Measurements from ENCODE around the gene TBX6.
"Not testable (repeated sequence)": the region's sequence is repeated elsewhere in the genome, so short reads cannot be mapped to it uniquely, and the experiment has no call there.

Gene TBX6

DNA sequence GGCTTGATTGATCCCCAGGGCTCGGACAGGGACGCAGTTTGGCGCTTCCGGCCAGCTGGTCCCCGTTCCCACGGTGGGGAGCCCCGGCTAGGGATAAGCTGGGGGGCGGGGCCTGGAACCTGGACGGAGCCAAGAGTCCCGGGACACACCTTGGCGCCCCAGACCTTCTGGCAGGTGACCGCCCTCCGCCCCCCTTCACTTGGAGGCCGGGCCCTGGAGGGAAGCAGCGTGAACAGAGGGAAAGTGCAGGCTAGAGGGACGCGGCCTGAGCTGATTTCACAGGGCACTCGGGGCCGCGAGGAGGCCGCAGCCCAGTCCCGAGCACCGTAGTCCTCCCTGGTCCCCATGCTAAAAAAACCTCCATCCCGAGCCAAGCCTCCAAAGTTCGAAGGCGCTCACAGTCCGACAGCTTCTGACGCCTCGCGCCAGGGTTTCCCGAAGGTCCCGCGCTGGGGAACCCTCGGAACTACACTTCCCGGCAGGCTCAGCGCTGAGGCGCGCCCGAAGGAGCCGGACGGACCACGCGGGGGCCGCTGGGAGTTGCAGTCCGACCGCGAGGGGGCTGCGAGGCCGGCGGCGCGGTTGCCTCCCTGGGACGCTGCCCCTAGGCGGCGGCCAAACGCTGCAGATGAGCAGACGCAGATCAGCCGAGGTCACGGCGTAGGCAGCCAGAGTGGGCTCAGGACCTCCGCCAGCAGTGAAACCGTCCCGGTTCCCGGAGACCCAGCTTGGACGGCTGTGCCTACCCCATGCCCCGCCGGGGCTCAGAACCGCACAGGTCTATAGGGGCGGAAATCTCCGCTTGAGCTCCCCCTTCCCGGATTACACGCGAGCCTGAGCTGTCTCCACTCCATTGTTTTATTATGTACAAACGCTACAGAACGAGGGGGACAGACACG lies at the start of gene TBX6:
TSS of gene TBX6 (minus strand) at position 451 of the 899 bp plus-strand sequence. CDS start 731 bp downstream, outside the sequence.
- DNase-seq (ENCODE audit: low spot score): peak; percentile 96

DNA sequence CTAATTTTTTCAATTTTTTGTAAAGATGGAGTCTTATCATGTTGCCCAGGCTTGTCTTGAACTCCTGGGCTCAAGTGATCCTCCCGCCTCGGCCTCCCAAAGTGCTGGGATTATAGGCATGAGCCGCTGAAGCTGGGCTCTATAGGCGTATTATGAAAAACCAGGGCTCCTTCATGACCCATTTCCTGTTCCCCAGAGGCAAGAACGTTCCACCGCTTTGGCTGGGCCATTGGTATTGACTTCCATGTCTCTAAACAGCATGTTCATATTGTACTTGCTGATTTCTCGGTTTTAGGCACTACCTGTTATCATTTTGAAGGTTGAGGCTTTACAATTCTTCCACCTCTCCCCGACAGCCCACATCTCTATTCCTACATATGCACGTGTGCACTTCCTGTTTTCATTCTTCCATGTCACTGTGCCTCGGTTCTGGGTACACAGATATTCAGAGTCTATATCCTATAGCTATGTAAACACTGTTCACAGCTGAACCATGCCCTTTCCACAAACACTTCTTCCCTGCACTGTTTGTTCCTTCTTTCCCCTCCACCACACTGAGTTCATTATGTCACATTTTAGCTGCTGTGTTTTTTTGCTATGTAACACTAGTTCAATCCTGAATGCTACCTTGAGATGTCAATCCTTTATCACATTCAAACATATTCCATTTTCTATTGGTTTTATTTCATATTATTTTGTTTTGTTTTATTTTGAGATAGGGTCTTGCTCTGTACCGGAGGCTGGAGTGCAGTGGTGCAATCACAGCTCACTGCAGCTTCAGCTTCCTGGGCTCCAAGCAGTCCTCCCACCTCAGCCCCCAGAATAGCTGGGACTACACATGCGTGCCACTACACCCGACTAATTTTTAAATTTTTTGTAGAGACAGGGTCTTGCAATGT lies 48.1 kb upstream of the TBX6 start:
- no peak for DNase-seq (ENCODE audit: low spot score)

DNA sequence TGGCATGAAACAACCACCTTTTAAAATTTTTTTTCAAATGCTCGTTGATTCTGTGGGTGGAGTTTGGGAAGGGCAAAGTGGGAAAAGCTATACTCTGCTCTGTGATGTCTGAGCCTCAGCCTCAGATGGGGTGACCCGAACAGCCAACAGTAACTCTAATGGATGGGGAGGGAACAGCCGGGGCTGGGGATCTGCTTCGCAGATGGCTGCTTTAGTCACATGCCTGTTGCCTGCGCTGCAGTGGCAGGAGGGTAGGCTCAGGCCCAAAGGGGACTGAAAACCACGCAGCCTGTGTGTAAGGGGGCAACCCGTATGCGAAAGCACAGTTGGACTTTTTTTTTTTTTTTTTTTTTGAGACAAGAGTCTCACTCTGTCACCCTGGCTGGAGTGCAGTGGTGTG lies 46.2 kb upstream of the TBX6 start:
- no peak for DNase-seq (ENCODE audit: low spot score)

GRCh38 chr16:30136971-30137605 lies 45.4 kb upstream of the TBX6 start:
- no peak for DNase-seq (ENCODE audit: low spot score)

DNA sequence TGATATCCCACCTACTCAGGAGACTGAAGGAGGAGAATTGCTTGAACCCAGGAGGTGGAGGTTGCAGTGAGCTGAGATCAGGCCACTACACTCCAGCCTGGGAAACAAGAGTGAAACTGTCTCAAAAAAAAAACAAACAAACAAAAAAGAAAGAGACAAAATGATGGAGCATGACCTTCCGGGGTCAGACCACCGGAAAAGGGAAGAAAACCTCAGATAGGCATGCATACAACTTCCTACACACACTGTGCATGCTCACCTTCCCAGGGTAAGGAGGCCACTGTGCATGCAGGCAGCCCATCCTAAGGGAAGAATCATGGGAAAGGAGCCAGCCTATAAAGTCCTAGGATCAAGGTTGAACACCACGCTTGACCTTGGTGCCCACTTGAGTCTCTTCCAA lies 40.9 kb upstream of the TBX6 start:
- no peak for DNase-seq (ENCODE audit: low spot score)

GRCh38 chr16:30131869-30132475 lies 40.2 kb upstream of the TBX6 start:
- no peak for DNase-seq (ENCODE audit: low spot score)

- no peak for DNase-seq (ENCODE audit: low spot score)
Observed at GRCh38 chr16:30127993-30128392, 36.3 kb upstream of the TBX6 start.

- not testable (repeated sequence) for DNase-seq (ENCODE audit: low spot score)
Observed at GRCh38 chr16:30125690-30126089, 34.0 kb upstream of the TBX6 start.

DNA sequence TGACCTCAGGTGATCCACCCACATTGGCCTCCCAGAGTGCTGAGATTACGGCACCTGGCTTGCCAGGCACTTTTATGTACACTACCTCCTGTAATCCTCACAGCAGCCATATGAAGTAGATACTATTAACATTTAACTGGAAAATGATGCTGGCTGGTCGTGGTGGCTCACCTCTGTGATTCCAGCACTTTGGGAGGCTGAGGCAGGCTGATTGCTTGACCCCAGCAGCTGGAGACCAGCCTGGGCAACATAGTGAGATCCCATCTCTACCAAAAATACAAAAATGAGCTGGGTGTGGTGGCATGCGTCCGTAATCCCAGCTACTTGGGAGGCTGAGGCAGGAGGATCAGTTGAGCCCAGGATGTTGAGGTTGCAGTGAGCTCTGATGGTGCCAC lies 33.3 kb upstream of the TBX6 start:
- no peak for DNase-seq (ENCODE audit: low spot score)

- DNase-seq (ENCODE audit: low spot score): no peak
Observed at GRCh38 chr16:30122604-30123160, 31.0 kb upstream of the TBX6 start.

DNA sequence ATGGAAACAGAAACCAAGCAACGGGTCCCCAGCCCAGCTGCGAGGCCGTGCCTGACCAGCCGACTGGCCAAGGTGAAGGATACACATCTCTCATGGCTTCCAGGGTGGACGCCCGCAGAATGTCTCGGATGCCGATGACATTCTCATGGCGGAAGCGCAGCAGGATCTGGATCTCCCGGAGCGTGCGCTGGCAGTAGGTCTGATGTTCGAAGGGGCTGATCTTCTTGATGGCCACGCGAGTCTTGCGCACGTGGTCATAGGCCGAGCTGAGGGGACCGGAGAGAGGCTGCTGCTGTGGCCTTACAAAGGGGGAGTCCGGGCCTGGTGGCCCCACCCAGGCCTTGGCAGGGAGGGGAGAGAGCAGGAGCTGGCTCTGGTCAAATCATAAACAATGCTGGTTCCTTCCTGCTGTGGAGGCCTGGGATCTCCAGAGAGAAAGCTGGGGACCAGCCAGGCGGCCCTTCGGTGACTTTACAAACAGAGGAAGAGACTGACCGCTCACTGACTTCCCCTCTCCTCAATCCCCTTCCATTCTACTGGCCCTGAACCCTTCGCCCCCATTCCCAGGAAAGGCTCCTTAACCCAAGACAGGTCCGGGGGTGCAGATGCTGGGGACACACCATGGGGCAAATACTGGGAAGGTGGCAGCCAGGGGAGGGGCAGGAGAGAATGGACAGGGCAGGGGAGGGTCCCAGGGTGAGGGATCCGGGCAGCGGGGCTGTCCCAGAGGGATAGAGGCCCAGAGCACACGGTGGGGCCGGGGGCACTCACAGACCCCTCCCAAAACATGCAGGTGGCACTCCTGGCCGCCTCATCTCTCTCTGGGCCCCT lies 30.2 kb upstream of the TBX6 start:
- peak; percentile 45 for DNase-seq (ENCODE audit: low spot score)

GRCh38 chr16:30120340-30121105 lies 28.8 kb upstream of the TBX6 start:
- DNase-seq (ENCODE audit: low spot score): no peak

- no peak for DNase-seq (ENCODE audit: low spot score)
Observed at GRCh38 chr16:30119428-30119827, 27.7 kb upstream of the TBX6 start.

GRCh38 chr16:30117768-30118167 lies 26.0 kb upstream of the TBX6 start:
- DNase-seq (ENCODE audit: low spot score): no peak

- no peak for DNase-seq (ENCODE audit: low spot score)
Observed at GRCh38 chr16:30116291-30117207, 24.8 kb upstream of the TBX6 start.

- DNase-seq (ENCODE audit: low spot score): no peak
Observed at GRCh38 chr16:30115238-30115637, 23.5 kb upstream of the TBX6 start.

DNA sequence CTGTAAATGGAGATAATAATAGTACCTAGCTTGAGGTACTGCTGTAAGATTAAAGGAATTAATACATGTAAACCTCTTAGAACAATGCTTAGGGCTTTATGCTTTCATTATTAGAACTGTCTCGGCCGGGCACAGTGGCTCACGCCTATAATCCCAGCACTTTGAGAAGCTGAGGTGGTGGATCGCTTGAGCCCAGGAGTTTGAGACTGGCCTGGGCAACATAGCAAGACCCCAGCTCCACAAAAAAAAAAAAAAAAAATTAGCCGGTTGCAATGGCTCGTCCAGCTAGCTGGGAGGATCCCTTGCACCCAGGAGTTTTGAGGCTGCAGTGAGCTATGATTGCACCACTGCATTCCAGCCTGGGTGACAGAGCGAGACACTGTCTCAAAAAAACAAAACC lies 23.1 kb upstream of the TBX6 start:
- DNase-seq (ENCODE audit: low spot score): not testable (repeated sequence)

DNA sequence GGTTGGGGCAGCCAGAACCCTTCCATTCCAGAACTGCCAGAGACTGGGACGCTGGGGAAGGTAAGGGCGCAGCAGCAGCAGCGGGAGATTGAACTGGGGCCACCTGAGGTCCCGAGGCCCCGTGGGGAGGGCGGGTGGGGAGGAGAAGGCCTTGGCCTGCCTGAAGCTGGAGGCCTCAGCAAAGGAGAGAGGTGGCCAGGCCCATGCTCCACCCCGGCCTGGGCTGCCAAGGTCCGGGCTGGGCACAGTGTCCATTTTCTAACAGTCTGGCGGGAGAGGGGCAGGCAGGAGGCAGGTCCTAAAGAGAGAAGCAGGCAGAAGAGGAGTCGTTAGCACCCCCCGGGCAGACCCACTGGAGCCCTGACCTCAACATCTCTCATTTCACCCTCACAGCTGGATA lies 22.7 kb upstream of the TBX6 start:
- DNase-seq (ENCODE audit: low spot score): no peak

Measured in AG20443 (cell line).